Stimulated activated CD8-positive, alpha-beta memory T cell treated with anti-CD3 and anti-CD28 coated beads, Interleukin-4, amount 100 ng/mL, for 1 hour (primary cell): ENCODE results near the gene MEGF9.
"Not testable (repeated sequence)": the region's sequence is repeated elsewhere in the genome, so short reads cannot be mapped to it uniquely, and the experiment has no call there.

ENCODE experiments used
- DNase-seq, 2 donors: peaks; one replicate each; pipeline ENCODE4 v3.0.0-alpha.2; 2020; ENCODE audit warnings: low read depth in 2 of 2, low spot score in 1 of 2

Gene MEGF9

DNA sequence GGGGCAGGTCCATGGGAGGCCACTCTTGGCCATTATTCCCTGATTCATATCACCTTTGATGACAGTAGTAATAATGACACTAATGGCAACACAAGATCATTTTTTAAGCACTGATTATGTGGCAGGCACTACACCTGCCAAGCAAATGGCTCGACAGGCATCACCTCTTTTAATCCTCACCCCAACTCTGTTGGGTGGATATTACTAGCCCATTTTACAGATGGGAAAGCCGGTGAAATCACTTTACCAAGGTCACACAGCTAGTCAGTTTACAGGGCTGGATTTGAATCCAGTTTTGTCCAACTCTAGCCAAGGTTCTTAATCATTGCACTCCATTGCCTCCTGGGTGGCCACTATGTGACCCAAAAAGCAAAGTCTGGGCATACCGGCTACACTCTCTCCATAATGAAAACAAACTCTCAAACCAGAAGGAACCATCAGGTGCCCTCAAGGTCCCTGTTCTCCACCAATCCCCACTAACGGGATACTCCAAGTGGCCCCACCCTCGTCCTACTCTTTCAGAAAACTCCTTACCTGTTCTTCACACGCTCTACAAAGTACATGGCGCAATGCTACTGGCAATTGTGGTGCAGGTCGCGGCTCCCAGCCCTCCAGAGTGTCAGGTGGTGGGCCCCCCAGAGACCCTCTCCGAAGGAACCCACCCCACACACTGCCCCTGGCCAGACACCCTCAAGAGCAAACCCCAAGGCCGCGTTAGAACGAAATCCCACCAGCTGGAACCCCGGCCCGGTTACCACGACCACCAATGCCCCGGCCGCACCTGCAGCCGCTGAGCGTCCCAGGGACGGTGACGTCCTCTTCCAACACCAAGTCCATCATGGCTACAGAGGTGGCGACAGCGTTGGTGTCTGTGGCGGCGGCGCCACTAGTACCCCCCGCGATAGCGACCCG, 134.9 kb downstream of the MEGF9 start:
- no peak for DNase-seq

DNA sequence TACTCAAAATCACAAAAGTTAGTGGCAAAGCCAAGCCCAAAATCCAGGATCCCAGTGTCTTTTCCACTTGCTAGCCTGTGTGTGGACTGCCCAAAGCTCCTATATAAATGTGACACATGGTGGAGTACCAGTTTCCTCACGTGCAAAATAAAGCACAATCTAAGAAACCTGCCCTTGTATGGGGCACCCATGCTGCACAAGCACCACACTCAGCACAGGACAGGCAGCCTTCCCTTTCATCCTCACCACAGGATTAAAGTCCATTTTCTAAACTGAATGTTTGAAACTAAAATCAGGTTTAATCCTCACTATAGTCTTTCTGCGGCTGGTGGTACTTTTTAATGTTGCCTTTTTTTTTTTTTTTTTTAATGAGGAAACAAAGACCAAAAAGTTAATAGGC, 139.8 kb downstream of the MEGF9 start:
- DNase-seq: no peak

- DNase-seq: no peak
Measured at GRCh38 chr9:120572472-120572871, 141.8 kb downstream of the MEGF9 start.

DNA sequence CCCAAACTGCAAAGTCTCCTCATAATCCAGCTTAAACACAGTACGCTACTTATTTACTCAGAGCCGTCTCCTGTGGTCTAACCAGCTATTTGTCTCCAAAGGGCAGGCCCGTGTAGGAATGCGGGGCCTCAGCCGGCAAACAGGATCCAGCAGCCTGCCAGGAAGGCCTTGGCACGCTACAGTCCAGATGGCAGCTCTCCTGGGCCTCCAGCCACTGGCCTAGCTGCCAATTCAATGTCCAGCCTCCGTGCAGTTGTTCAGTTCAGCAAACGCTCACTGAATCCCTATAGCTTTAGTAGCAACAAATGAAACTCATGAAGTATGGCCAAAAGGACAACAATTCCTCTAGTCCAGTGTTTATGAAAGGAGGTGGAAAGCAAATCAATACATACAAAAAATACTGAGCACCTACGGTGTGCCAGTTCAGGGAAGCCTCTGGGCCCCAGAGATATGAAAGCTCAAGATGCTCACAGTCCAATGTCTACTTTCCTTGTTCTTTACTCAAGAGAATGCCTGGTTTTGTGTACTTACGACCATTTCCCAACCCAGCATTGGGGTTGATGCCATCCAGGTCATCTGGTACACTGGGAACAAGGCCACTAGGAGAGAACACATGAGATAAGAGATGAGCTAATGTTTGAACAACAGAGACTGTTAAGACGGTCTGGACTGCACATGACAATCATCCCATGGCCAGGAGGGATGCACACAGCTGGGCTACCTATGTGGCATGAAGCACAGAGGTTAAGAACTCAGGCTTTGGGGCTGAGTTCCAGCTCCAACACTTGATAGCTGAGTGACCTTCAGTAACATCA, 142.6 kb downstream of the MEGF9 start:
- no peak for DNase-seq

- no peak for DNase-seq
Measured at GRCh38 chr9:120570296-120570695, 144.0 kb downstream of the MEGF9 start.

- no peak for DNase-seq
Measured at GRCh38 chr9:120569556-120569955, 144.7 kb downstream of the MEGF9 start.

GRCh38 chr9:120568816-120569215, 145.5 kb downstream of the MEGF9 start:
- DNase-seq: no peak

- no peak for DNase-seq
Measured at GRCh38 chr9:120567874-120568273, 146.4 kb downstream of the MEGF9 start.

DNA sequence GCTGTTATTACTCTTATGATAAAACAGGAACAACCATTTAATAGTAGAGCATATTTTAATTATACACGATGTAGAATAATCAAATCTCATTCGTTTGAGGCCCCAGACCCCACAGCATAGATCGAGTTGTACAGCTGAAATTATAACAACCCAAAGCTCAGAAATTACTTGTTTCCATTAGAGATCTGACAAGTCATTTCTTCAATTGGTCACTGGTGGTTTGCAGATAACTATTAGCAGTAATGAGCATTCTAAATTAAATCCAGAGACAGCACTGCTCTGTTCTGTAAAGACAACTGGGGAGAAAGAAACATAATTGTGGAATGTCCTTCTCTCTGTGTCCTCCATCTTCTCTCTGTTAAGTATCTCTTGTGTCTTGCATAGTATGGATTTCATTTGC, 147.2 kb downstream of the MEGF9 start:
- DNase-seq: no peak

DNA sequence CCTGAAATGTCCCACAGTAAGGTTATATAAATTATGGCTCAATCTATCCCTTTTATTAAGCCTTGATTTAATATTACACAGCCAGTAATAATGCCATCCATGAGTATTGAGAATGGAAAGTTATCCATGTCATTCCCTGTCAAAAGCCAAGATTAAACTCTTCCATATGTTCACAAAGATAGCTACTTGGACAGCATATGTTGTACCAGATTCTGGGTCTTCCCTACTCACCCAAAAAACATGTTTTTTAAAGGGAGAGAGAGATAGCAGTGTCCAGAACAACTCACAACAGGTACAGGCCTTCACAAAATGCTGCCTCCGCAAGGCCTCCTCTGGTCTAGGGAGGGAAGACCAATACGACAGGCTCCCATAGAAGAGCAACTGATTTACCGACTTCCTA, 149.7 kb downstream of the MEGF9 start:
- no peak for DNase-seq

GRCh38 chr9:120562861-120563443, 151.3 kb downstream of the MEGF9 start:
- no peak for DNase-seq

DNA sequence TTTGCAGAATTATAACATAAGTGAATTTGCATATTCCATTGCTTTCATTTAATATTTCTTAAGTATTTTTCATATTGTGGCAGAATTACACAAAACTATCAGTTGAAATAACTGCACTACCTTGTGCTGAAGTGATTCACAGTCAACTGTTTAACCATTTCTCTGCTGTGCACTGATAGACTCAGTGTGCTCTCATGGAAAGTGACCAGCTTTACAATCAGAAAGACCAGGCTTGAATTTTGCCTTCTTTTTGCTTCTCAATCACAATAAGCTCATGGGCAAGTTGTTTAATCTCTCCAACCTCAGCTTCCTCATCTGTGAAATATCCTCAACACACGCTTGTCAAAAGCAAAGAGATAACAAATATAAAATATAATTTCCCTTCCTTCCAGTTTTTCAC, 152.6 kb downstream of the MEGF9 start:
- no peak for DNase-seq

- DNase-seq: no peak
Measured at GRCh38 chr9:120559546-120559945, 154.7 kb downstream of the MEGF9 start.

DNA sequence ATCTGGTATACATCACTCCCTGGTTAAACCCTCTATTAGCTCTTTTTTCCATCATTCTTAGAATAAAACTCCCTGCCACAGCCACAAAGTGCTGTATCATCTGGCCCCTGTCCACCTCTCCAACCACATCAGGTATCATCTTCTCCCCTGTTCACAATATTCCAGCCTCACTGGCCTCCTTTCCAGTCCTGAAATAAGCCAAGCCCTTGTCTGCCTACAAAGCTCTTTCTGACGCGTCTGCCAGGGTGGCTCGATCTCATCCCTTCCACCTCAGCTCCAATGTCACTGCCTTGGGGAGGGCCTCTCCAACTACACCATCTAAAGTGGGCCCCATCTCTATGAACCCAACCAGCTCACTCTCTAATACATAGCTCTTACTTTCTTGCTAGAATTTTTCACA, 155.8 kb downstream of the MEGF9 start:
- DNase-seq: no peak

- DNase-seq: no peak
Measured at GRCh38 chr9:120557205-120557604, 157.1 kb downstream of the MEGF9 start.

DNA sequence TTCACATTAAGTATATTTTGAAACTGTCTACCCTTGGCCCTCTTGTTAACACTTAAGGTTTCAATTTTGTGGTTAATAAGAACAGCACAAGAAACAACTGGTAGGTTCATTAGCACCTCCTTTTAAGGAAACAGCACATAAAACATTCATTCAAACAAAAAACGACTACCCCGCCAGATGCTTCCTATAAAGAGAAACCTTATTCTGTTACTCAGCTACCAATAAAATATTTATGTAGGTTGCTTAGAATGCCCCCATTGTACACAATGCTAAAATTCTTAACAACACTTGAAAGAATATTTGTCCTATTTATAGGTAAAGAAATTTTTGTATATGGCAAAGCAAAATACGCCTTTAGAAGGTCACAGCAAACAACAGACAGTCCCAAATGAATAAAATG, 157.5 kb downstream of the MEGF9 start:
- no peak for DNase-seq

DNA sequence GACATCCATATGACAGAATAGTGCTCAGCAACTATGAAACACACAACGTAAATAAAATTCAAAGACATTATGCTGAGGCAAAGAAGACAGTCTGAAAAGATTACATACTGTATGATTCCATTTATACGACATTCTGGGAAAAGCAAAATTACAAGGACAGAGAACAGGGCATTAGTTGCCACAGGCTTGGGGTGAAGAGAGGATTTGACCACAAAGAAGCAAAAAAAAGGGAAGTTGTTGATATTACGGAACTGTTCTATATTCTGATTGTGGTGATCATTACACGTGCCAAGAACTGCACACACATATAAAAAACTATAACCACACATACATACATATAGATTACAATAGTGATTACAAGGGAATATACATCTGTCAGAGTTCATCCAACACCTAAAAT, 158.4 kb downstream of the MEGF9 start:
- DNase-seq: no peak

GRCh38 chr9:120552210-120552704, 162.0 kb downstream of the MEGF9 start:
- not testable (repeated sequence) for DNase-seq
